ENCODE results near the gene ALDH1B1. TPM values are rescaled to one million over a fixed set of nuclear protein-coding genes. Genes with fewer than 3 reads are reported as not detected.

ALDH1B1 gene
- total RNA-seq, 4 donors from 2014 or later: 14.7 to 42.0 (median 37.0) TPM

GRCh38 chr9:38346811-38347210 is 45.7 kb upstream of the ALDH1B1 start:
- Histone ChIP-seq H3K4me1 (no peaks in the 10 kb centered on the region), H3K27ac (no peak overlapping the region), H3K27me3 (no peaks in the 10 kb centered on the region), H3K9me3 (no peaks in the 10 kb centered on the region), H3K36me3 (no peaks in the 10 kb centered on the region), H3K4me3 (no peak overlapping the region)
- DNase-seq: peak in 1 of 3 donors; percentile 24
- TF ChIP-seq CTCF (IDR thresholded peaks at IDR 0.05) (no peak), POLR2A (IDR thresholded peaks at IDR 0.05) (no peak)

- DNase-seq: peak in 1 of 3 donors; percentile 9
- H3K4me1 ChIP-seq: no peaks in the 10 kb centered on the region
- H3K27me3 ChIP-seq: no peaks in the 10 kb centered on the region
- no peak overlapping the region for H3K4me3 ChIP-seq
- no peaks in the 10 kb centered on the region for H3K9me3 ChIP-seq
- no peaks in the 10 kb centered on the region for H3K36me3 ChIP-seq
- H3K27ac ChIP-seq: no peak overlapping the region
- TF ChIP-seq POLR2A (IDR thresholded peaks at IDR 0.05): no peak
- TF ChIP-seq CTCF (IDR thresholded peaks at IDR 0.05): no peak
Measured at GRCh38 chr9:38347271-38347671, 45.2 kb upstream of the ALDH1B1 start.

GRCh38 chr9:38347946-38348345 is 44.6 kb upstream of the ALDH1B1 start:
- Histone ChIP-seq H3K4me1 (no peaks in the 10 kb centered on the region), H3K27me3 (no peaks in the 10 kb centered on the region), H3K4me3 (no peak overlapping the region), H3K36me3 (no peaks in the 10 kb centered on the region), H3K9me3 (no peaks in the 10 kb centered on the region), H3K27ac (no peak overlapping the region)
- TF ChIP-seq POLR2A (IDR thresholded peaks at IDR 0.05): no peak
- TF ChIP-seq CTCF (IDR thresholded peaks at IDR 0.05): no peak
- DNase-seq: peak in 1 of 3 donors; percentile 8

- no peak overlapping the region for H3K4me3 ChIP-seq
- H3K27me3 ChIP-seq: no peaks in the 10 kb centered on the region
- TF ChIP-seq POLR2A (IDR thresholded peaks at IDR 0.05): no peak
- TF ChIP-seq CTCF (IDR thresholded peaks at IDR 0.05): no peak
- no peak for DNase-seq
- no peaks in the 10 kb centered on the region for H3K36me3 ChIP-seq
- H3K27ac ChIP-seq: no peak overlapping the region
- H3K9me3 ChIP-seq: no peaks in the 10 kb centered on the region
- no peaks in the 10 kb centered on the region for H3K4me1 ChIP-seq
Measured at GRCh38 chr9:38350529-38350928, 42.0 kb upstream of the ALDH1B1 start.

- DNase-seq: no peak
- TF ChIP-seq POLR2A (IDR thresholded peaks at IDR 0.05): no peak
- no peak for TF ChIP-seq CTCF (IDR thresholded peaks at IDR 0.05)
Measured at GRCh38 chr9:38352530-38353328, 39.8 kb upstream of the ALDH1B1 start.

More at GRCh38 chr9:38352530-38353328, 39.8 kb upstream of the ALDH1B1 start:
- Histone ChIP-seq H3K27ac (no peak overlapping the region), H3K4me3 (no peak overlapping the region), H3K36me3 (no peaks in the 10 kb centered on the region), H3K9me3 (no peaks in the 10 kb centered on the region), H3K27me3 (no peaks in the 10 kb centered on the region), H3K4me1 (no peaks in the 10 kb centered on the region)
